Measurements from ENCODE around the gene RAB6B.

The RAB6B gene

DNA sequence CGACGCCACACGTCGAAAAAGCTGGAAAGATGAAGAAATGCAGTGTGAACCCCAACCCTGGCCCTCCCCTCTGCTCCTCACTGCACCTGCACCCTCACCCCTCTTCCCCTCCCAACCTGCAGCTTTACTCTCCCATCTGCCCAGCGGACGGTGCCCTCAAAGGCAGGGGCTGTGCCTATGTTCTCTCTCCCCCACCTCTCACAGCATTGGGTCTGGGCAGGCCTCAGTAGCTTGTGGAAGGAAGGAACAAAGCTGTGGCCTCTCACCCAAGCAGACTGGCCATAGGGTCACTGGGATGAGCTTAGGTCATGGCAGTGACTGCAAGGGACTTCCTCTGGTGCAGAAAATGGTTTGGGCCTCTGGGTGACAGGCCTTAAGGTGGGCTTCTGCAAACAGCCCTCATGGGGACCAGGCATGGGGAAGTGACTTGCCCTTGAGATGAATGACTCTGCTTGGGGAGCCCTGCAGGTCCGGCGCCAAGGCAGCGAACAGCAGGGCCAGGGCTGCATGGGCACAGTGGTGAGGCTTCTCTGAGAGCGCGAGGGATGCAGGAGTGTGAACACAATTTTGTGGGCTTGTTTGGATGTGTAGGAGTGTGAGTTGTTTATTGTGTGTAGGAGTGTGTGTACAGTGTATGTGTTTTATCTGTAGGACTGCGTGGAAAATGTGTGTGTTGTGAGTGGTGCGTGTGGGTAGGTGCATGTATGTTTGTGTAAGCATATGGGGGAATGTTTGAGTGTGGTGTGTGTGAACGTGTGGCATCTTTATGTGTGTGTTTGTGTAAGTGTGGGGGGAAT lies 60.9 kb downstream of the RAB6B start:
- DNase-seq: no peak

DNA sequence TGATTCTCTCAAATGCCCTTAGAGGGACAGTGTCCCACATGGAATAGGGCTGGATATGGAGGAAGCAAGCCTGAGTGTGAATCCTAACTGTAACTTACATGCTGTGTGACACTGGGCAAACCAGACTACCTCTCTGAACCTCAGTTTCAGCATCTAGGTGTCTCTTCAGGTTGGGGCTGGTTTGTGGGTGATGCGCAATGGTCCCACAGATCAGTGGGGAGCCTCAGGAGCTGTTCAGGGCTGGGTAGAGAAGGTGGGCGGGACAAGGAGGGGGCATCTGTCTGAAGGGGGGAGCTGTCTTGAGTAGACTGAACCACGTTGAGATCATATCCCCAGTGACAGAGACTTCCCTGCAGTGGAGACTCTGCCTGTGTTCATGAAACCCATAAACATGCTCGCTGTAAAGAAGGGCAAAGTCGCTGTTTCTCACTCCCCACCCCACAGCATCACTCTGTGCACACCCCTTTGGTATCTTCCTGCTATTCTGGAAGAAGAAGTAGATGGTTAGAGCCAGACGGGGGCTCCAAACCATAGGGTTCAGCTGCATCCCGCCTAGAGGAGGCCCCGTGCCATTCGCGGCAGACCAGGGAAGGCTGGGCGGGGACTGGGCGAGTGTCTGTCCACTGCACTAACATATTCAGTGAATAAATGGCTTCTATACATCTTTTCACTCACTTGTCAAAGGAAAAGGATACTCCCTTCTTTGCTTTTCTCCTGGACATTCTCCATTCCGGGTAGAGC lies 61.6 kb downstream of the RAB6B start:
- no peak for DNase-seq

GRCh38 chr3:133833267-133833666 lies 62.4 kb downstream of the RAB6B start:
- no peak for DNase-seq

- DNase-seq: no peak
Measured at GRCh38 chr3:133832802-133833144, 62.9 kb downstream of the RAB6B start.

GRCh38 chr3:133831966-133832801 lies 63.5 kb downstream of the RAB6B start:
- DNase-seq: no peak

DNA sequence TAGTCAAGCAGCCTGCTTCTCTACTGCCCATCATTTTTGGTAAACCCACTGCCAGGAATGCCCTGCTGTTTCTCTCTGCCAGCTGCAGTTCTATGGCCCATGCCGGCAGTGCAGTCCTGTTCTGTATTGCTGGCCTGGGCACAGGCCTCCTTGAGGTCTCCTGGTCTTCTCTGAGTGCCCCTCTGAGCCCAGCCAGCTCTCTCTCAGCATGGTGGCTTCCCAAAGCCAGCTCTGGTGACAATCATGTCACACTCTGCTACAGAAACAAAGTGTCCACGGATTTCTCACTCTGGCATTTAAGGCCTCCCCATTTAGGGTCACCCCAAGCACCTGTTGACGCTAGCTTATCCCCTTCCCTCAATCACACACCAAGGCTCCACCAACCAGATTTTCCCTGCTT lies 65.6 kb downstream of the RAB6B start:
- DNase-seq: no peak

DNA sequence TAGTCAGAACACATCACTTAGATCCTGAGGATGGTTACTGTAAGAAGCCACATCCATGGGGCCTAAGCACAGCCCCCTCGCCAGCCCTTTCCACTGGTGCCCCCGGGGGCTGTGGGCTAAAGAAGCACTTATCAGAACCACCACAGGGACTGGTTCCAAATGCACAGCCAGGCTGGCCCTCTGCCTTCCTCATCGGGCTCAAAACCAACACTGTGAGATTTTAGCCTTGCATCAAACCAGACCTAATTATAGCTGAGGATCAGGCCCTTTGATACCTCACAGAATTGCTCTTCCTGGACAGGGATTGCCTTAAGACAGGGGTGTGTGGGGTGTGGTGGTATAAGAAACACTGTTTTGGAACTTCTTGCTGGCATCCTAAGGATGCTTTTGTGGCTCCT lies 66.4 kb downstream of the RAB6B start:
- DNase-seq: no peak

DNA sequence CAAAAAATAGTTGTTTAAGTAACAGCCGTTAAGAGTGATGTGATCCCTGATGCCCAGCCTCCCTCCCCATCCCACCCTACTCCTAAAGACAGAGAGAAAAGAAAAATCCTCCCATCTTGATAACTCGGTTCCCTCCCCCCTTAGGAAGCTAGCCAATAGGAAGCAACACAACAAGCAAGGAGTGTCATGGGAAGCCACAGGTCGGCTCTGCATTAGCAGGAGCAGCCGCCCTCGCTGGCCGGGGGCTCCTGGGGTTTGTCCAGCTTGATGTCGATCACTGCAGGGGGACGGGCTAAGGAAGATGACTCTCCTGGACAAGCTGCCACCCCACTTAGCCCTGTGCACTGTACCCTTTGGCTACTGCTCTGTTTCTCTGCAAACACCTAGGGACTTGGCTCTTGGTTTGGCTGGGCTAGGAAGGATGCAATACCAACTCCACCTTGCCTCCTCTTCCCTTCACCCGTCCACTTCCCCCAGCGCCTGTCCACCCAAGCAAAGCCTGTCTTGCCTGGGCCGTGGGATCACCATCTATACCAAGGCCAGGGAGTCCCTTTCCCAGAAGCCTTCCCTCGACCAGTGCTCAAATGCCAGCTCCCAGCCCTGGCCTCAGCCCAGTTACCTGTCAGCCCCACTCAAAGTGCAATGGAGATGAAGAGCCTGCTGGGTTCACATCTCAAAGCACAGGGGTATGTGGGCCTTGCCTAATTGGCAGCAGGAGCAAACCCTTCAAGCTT lies 66.9 kb downstream of the RAB6B start:
- DNase-seq: no peak

DNA sequence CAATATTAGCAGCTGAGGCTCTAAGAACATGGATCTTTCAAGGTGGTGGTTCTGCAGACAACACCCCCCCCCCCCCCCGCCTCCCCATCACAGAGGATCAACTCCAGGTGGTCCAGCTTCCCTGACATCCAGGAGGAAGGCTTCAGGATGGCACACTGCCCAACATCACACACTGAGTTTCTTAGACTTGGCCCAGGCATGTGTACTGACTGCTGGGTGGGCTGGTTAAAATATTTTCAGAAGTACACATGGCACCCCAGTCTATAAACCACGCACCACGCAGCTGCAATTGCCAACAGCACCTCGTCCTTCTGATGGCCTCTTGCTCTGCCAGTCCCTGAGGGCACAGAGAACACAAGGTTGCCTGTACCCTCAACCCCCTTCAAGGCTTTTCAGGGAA lies 68.0 kb downstream of the RAB6B start:
- DNase-seq: no peak

DNA sequence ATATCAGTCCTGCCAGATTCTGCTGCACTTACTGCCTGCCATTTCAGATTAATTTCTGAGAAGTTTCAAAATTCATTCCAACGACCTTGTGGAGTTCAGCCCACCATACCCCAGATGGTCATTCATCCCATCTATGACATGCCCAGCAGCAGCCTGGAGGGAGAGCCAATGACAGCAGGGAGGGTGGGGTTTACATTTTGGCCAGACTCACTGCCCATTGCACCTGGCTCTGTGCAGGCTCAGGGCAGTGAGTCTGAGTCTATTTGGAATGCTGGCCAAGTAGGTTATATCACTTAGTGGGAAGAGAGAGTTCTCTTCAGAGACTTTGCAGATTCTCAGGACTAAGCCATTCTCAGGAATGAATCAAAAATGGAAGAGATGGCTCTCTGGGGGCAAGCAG lies 68.5 kb downstream of the RAB6B start:
- DNase-seq: no peak

DNA sequence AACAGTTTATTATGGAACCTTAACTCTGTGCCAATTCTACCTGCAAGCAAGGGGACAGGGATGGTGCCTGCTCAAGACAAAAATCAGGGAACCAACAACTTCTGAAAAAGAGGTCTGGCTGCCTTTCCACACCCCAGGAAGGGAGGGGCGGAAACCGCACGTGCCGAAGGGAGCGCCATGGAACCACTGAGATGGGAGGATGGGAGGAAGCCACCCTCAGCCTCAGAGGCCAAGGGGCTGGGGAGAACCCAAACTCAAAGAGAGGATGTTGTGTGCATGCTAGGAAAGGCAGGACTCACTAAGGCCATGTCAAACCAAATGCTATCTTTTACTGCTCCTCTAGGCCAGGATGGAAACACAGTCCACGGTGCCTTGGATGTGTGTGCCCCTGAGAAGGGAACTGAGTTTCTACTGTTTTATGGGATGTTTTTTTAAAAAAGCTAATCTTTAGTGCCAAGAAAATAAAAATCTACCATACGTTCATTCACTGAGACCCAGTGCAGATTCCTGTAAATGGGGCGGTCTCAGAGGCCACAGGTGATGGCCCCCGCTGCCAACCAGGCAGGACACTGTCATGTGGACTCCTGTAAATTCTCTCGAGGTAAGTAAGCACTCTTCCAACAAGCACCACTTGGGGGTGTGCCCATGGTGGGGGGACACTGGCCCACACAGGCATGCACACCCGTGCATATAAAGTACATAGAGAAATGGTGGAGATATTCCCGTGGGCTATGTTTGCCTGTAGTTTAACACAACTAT lies 69.5 kb downstream of the RAB6B start:
- no peak for DNase-seq

DNA sequence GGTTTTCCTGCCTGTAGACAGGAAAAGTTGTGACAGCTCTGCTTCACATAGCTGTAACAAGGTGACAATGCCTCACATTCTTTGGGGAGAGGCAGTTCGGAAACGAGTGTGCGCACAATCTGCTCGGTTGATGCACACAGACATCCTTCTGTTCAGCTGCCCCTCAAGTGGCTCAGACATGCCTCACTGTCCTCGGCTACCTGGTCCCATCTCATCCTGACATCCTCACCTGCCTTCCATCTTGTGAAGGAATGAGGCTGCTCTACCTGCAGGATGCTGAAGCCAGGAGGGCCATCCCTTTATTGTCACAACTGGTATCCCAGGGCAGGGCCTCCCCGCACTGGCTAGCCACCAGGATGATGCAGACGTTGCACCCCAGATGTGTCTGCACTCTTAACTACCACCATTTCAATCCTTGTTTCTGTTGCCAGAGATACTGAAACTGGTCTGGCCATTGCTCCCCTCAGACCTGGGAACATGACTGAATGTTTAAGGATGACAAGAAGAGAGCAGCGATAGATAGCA lies 70.7 kb downstream of the RAB6B start:
- no peak for DNase-seq

DNA sequence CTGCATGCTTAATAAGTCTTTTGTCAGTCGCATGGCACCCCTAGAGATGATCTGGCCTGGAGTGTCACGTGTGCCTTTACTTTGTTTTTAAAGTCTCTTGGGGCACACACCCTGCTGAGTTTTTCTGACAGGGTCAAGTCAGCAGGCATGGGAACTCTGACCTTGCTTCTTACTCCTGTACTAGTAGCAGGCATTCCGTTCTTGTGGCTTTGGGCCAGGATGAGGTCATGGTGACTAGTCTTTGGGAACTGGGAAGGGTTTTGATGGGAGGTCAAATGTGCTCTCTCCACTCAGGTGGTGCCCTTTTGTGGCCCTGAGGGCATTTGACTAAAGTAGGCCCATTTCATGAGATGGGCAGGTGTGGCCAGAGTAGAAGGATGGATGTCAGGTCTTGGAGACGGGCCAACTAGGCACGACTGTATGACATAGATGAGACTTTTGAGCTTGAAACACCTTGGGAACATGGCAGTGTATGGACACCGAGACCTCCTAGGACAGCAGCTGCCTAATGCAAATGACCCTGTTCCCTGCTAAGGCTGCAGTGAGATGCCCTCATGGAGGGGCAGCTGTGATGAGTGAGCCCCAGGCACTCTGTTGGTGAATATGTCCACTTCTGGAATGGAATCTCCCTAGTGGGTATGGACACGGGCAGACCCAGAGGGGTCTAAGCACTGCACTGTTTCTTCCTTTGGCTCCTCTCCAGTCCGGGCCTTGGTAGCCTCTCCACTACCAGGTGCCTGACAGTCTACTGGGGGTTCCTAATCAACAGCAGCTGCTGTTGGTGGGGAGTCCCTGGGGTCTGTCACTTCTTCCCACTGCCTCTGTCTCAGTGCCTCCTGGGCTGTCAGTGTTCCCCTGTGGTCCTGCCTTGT lies 73.7 kb downstream of the RAB6B start:
- no peak for DNase-seq

GRCh38 chr3:133820889-133821675 lies 74.6 kb downstream of the RAB6B start:
- no peak for DNase-seq

DNA sequence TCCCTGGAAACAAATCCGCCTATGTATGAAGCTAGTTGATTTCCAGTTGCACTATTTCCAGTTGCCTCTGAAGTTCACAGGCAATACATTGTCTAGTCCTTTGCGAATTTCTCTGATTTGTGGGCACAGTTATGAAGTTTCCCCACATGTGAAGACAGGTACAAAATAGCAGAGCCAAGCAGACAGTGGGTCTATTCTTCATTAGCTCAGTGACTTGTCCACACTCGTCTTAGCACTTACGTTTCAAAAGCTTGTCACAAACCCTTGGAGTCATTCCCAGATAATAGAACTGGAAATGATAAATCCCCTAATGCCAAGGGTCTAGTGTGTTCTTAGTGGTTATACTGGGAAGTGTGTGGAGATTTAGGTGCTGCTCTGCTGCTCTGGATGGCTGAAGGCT lies 75.6 kb downstream of the RAB6B start:
- DNase-seq: no peak

- DNase-seq: no peak
Measured at GRCh38 chr3:133815386-133815785, 80.3 kb downstream of the RAB6B start.

- DNase-seq: no peak
Measured at GRCh38 chr3:133812872-133813271, 82.8 kb downstream of the RAB6B start.

GRCh38 chr3:133805702-133806475 lies 89.8 kb downstream of the RAB6B start, which contains the start of gene SRPRB:
Gene SRPRB (plus strand): TSS chr3:133805815. CDS start chr3:133805849, 34 bp downstream.
- DNase-seq: peak; percentile 91

DNA sequence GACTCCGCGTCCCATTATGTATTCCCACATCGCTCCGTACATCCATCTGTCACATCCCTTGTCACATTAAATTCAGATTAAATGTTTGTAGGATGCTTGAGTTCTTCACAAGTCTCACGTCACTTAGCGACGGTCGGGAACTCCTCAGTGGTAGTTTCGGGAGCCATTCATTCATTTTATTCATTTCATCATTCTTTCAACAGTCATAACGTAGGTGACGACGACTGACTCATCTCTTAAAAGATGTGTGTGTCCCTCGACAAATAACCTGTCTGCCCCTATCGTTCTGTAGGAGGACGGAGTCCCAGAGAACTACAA lies 90.3 kb downstream of the RAB6B start:
- DNase-seq: no peak
